IPS-15b (cell line): ENCODE measurements around the gene CAPNS2.

ENCODE experiments used
- H3K27me3 ChIP-seq: one replicate; pipeline ENCODE4 v1.6.1; 2013; ENCODE audit warnings: low read length; ENCODE audit not compliant: control insufficient read depth, insufficient read depth
- H3K36me3 ChIP-seq: one replicate; pipeline ENCODE4 v1.6.1; 2013; ENCODE audit warnings: low read length; ENCODE audit not compliant: control insufficient read depth, insufficient read depth
- H3K4me1 ChIP-seq: one replicate; pipeline ENCODE4 v1.6.1; 2013; ENCODE audit warnings: mild to moderate bottlenecking, low read length; ENCODE audit not compliant: control insufficient read depth, insufficient read depth
- H3K4me3 ChIP-seq: one replicate; pipeline ENCODE4 v1.5.1; 2013; ENCODE audit warnings: low read depth, low read length
- H3K9ac ChIP-seq: one replicate; pipeline ENCODE4 v1.6.1; 2013; ENCODE audit warnings: low read depth, mild to moderate bottlenecking, low read length
- H3K9me3 ChIP-seq: one replicate; pipeline ENCODE4 v1.6.1; 2013; ENCODE audit warnings: mild to moderate bottlenecking, low read length; ENCODE audit not compliant: control insufficient read depth, insufficient read depth

CAPNS2 gene

DNA sequence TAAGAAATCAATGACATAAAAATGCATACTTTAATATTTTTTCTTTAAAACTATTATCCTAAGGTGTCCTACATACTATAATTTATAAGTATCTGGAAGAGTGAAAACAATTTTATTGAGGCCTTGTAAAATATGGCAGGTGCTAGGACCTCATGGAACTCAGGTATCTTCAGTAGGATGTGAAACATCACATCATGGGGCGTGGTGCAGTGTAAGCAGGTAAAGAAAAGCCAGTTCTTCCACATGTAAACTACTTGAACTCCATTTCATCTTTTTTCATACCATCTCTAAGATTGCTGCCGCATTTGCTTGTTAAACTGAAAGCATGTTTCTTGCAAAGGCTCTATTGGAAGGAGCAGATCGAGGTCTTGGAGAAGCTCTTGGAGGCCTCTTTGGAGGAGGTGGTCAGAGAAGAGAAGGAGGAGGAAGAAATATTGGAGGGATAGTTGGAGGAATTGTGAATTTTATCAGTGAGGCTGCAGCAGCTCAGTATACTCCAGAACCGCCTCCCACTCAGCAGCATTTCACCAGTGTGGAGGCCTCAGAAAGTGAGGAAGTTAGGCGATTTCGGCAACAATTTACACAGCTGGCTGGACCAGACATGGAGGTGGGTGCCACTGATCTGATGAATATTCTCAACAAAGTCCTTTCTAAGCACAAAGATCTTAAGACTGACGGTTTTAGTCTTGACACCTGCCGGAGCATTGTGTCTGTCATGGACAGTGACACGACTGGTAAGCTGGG lies at the start of gene CAPNS2:
Gene CAPNS2 (plus strand): TSS at position 253 of the 744 bp plus-strand sequence. CDS start 73 bp downstream, at position 326.
- no peak within 1 kb of the TSS for H3K4me3 ChIP-seq
- H3K9ac ChIP-seq = no peak within 1 kb of the TSS
- no peaks in the 10 kb centered on the region for H3K9me3 ChIP-seq
- H3K4me1 ChIP-seq = no peaks in the 10 kb centered on the region
- H3K27me3 ChIP-seq = no peaks in the 10 kb centered on the region
- no peaks in the 10 kb centered on the region for H3K36me3 ChIP-seq

DNA sequence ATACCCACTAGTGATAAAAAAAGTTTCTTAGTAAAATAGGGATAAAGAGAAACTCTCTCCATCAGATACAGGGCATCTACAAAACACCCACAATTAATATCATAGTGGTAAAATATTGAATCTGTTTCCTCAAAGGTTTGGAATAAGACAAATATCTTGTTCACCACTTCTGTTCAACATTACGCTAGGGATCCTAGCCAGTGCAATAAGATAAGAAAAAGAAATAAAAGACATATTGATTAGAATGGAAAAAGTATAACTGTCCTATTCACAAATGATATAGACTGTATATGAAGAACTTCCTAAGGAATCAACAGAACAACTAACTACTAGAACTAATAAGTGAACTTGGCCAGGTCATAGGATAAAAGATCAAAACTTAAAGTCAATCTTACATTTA lies 44.7 kb upstream of the CAPNS2 start:
- no peaks in the 10 kb centered on the region for H3K9me3 ChIP-seq
- no peak overlapping the region for H3K4me3 ChIP-seq
- no peak overlapping the region for H3K9ac ChIP-seq
- no peaks in the 10 kb centered on the region for H3K36me3 ChIP-seq
- H3K27me3 ChIP-seq = no peaks in the 10 kb centered on the region
- H3K4me1 ChIP-seq = peaks cover 5% of the 10 kb centered on the region

DNA sequence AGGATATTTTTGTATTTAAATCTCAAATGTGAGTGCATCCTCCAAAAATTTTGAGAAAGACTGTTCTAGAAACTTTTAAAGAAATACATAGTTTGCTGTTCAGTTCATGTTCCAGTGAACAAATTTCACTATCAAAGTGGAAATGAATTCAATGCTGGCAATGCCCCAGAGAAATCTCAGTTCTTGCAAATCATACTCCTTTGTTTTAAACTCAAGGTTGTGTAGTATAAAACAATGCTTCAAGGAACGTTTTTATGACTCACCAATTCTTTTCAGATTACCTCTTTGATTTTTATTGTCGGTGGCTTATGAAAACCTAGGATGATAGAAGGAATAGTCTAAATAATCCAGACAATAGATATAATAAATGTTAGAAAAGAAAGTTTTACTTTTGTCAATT lies 40.0 kb upstream of the CAPNS2 start:
- no peaks in the 10 kb centered on the region for H3K36me3 ChIP-seq

DNA sequence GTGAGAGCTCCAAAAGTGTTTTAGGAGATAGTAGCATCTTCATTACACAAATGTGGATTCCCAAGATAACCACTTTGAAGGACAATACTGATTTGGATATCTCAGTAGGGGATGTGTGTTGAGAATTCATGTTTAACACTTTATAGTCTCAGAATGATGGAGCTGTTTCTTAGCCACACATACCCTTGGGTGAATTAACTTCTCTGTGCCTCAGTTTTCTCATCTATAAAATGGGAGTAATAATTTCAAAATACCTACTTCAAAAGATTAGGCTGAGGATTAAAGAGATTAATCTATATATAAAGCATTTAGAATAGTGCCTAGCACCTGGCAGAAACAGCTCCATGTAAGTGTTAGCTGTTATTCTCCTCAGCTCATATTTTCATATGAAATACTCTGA lies 38.6 kb upstream of the CAPNS2 start:
- no peaks in the 10 kb centered on the region for H3K36me3 ChIP-seq

More for the DNA sequence above, 40.0 kb upstream of the CAPNS2 start:
- Histone ChIP-seq H3K9me3 (no peaks in the 10 kb centered on the region), H3K9ac (no peak overlapping the region), H3K27me3 (no peaks in the 10 kb centered on the region), H3K4me3 (no peak overlapping the region), H3K4me1 (peaks cover 5% of the 10 kb centered on the region)

DNA sequence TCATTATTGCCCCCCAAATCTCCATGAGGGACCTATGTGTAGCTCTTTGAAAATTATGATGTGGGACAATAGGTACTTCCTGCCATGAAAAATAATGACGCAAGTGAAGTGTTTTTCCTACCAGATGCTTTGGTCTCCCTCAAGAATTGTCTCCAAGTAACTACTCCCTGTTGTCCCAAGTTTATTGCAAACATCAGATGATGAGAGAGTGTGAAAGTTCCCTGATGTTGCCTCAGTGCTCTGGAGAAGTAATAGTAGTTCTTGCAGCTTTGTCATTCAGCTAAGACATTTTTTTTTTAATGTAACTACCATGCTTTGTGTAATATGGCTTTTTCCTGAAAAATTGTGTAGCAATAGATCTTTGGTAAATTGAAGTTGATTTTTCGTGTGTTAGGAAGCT lies 37.5 kb upstream of the CAPNS2 start:
- Histone ChIP-seq H3K36me3 (no peaks in the 10 kb centered on the region), H3K4me1 (peaks cover 5% of the 10 kb centered on the region), H3K4me3 (no peak overlapping the region), H3K27me3 (no peaks in the 10 kb centered on the region), H3K9ac (no peak overlapping the region), H3K9me3 (no peaks in the 10 kb centered on the region)

More for the DNA sequence above, 38.6 kb upstream of the CAPNS2 start:
- Histone ChIP-seq H3K4me1 (peaks cover 5% of the 10 kb centered on the region), H3K9me3 (no peaks in the 10 kb centered on the region), H3K9ac (no peak overlapping the region), H3K27me3 (no peaks in the 10 kb centered on the region), H3K4me3 (no peak overlapping the region)

DNA sequence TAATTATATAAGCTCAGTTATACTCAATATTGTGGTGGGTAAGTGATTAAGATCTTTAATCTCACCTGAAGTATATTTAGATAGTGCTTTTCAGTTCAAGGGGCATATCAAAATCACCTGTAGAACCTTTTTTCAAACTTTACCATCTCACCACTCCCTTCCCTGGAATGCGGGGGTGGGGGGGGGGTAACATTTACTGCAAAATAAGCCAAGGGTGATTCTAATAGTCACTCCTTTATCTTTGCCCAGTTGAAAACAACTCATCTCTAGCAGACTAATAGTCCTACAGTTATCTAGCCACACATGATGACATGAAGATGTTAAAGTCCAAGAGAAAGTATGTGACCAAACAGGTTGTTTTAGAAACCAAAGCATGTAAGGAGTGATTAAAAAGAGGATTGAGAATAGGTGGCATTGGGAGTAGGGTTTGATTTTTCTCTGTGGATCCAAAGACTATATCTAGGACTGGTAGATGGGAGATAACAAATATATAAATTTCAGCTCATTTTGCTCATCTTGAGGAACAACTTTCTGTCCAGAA lies 36.1 kb upstream of the CAPNS2 start:
- no peaks in the 10 kb centered on the region for H3K27me3 ChIP-seq
- no peaks in the 10 kb centered on the region for H3K4me1 ChIP-seq
- H3K4me3 ChIP-seq = no peak overlapping the region
- H3K9me3 ChIP-seq = no peaks in the 10 kb centered on the region
- H3K9ac ChIP-seq = no peak overlapping the region
- H3K36me3 ChIP-seq = no peaks in the 10 kb centered on the region

DNA sequence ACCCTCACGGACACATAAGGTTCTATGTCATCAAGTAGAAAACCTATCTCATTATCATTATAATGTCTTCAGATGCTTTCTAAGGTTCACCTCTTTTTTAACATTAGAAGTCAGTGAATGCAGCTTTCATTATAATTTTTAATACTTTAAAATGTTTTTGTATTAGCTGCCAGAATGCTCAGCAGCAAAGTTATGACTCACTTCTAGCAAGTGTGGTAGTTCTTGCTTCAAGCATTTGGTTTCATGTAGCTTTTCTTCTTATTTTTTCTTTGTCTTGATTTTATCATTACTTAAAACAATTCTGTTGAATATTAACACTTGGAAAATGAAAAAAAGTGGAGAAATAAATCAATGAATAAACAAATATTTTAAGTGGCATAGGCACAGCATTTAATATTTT lies 34.3 kb upstream of the CAPNS2 start:
- Histone ChIP-seq H3K9me3 (no peaks in the 10 kb centered on the region), H3K4me1 (no peaks in the 10 kb centered on the region), H3K27me3 (no peaks in the 10 kb centered on the region), H3K4me3 (no peak overlapping the region), H3K9ac (no peak overlapping the region), H3K36me3 (no peaks in the 10 kb centered on the region)

DNA sequence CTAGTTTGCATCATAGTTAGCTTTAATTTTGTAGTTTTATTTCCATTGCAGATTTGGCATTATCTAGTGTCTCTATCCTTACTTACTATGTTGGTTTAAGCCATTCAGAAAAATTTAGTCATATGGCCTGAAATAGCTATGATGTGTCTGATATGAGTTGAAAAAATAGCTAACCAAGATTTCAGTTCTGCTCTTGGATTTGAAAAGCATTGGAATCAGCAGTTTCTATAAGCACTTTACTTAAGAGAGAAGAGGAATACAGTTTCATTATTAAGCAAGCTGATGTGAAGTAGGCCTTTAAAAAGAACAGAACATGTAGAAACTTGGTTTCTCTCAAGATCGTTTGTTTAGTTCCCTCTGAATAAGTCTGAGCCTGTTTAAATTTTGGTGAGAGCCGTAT lies 31.7 kb upstream of the CAPNS2 start:
- Histone ChIP-seq H3K27me3 (no peaks in the 10 kb centered on the region), H3K4me3 (no peak overlapping the region), H3K4me1 (no peaks in the 10 kb centered on the region), H3K9me3 (no peaks in the 10 kb centered on the region), H3K9ac (no peak overlapping the region), H3K36me3 (no peaks in the 10 kb centered on the region)

DNA sequence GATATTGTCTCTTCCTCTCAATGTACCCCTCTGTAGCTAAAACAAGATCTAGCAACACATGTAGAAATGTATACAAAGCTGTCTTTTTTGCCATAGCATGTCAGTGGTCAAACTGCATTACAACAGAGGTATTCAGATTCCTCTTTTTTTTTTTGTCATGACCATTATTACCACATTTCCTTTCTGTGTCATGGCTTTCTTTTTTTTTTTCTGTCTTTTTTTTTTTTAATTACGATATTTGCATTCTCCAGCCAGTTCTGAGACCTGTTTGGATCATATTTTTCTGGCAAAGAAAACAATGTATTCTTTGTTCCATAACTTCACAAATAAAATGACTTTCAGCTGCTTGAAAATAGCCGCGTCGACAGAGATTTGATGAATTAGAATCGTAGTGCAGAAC lies 27.4 kb upstream of the CAPNS2 start:
- no peaks in the 10 kb centered on the region for H3K27me3 ChIP-seq
- H3K9me3 ChIP-seq = no peaks in the 10 kb centered on the region
- H3K36me3 ChIP-seq = no peaks in the 10 kb centered on the region
- no peak overlapping the region for H3K9ac ChIP-seq
- no peaks in the 10 kb centered on the region for H3K4me1 ChIP-seq
- H3K4me3 ChIP-seq = no peak overlapping the region

DNA sequence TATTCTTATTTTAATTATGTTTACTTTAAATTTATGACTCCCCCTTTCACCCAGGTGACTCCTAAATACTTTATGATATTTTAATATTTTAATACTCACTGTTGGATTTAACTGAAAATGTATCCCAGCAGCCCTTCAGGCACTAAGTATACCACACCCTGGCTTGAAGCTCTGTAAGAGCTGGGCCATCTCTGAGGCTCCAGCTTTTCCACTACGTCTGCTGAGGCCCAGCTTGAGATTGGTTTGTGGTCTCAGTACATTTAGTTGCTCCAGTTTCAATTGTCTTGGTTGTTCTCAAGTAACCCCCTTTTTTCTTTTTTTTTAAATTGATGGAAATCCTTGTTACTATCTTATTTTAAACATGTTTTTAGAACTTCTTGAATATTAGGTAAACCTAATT lies 27.0 kb upstream of the CAPNS2 start:
- Histone ChIP-seq H3K4me1 (no peaks in the 10 kb centered on the region), H3K9me3 (no peaks in the 10 kb centered on the region), H3K36me3 (no peaks in the 10 kb centered on the region), H3K27me3 (no peaks in the 10 kb centered on the region), H3K4me3 (no peak overlapping the region), H3K9ac (no peak overlapping the region)

DNA sequence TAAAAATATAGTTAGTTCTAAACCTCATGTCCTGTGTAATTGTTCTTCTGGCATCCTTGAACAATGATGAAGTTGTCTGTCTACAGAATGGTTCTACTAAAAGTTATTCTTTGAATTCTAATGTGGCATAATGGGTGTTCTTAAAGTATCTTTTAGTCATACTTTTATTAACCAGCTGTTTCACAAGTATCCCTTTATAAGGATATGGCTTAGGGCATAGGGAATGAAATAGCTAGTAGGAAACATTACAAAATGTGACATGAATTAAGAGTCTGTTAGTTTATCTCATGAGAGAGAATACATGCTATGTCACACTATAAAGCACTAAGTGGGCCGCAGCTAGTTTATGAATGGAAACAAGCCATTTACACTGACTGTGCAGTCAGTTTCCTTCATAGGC lies 26.3 kb upstream of the CAPNS2 start:
- Histone ChIP-seq H3K4me3 (no peak overlapping the region), H3K27me3 (no peaks in the 10 kb centered on the region), H3K4me1 (no peaks in the 10 kb centered on the region), H3K9me3 (no peaks in the 10 kb centered on the region), H3K36me3 (no peaks in the 10 kb centered on the region), H3K9ac (no peak overlapping the region)

DNA sequence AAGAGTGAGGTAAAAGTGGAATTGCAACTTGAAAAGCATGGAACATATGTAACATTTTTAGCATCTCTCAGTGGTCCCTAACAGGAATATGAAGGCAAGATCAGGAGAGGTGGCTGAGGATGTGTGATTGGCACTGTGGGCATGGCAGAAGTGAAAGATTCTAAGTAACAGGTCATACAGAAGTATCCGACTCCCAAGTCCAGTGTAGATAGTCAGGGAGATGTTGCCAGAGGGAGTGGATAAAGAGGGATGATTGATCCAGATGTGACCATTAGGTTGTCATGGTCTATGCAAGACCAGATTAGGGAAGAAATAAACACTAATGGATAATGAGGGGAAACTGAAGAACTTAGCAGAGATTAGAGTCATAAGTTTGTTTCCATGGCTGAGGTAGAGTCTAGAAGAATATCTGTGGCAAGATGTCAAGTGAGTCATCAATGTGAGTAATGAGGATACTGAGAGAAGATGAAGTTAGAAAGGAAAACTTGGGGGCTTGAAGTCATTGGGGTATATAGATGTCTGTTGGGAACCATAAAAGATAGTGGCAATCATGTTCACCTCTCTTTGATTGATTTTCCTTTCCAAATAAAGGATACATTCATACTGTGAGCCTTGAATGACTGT lies 23.9 kb upstream of the CAPNS2 start:
- H3K9ac ChIP-seq = no peak overlapping the region
- no peak overlapping the region for H3K4me3 ChIP-seq
- H3K36me3 ChIP-seq = no peaks in the 10 kb centered on the region
- H3K27me3 ChIP-seq = no peaks in the 10 kb centered on the region
- H3K4me1 ChIP-seq = no peaks in the 10 kb centered on the region
- H3K9me3 ChIP-seq = no peaks in the 10 kb centered on the region
